Measurements from ENCODE around the gene SRRT.

- no peak for TF ChIP-seq YY1 (IDR thresholded peaks at IDR 0.05; ENCODE audit: insufficient read depth, insufficient read length)
- no peak for TF ChIP-seq ZNF274 (IDR thresholded peaks at IDR 0.05; ENCODE audit: low read depth, low read length)
Measured at GRCh38 chr7:100899432-100899831, 24.5 kb downstream of the SRRT start.

Data from NT2/D1 (cell line).